Neural progenitor cell (in vitro differentiated cells): ENCODE results near the gene POF1B.
"Not testable (repeated sequence)": the region's sequence is repeated elsewhere in the genome, so short reads cannot be mapped to it uniquely, and the experiment has no call there.

ENCODE experiments used
- CTCF ChIP-seq: fragments of 200-600 bp; sonication (generic); IDR thresholded peaks from 2 replicates; pipeline ENCODE4 v1.5.1; 2017; ENCODE audit warnings: antibody characterized with exemption, mild to moderate bottlenecking
- EZH2phosphoT487 ChIP-seq: fragments of 200-600 bp; sonication (generic); IDR thresholded peaks from 2 replicates; pipeline ENCODE4 v1.6.1; 2017; ENCODE audit warnings: antibody characterized with exemption

- not testable (repeated sequence) for TF ChIP-seq EZH2phosphoT487, CTCF
These were observed 94.2 kb downstream of the POF1B start for GRCh38 chrX:85285286-85285685.
